C4-2B (cell line): ENCODE data around the gene AP3B2.

Experiments used
- CTCF ChIP-seq: fragments of 450-650 bp; conservative IDR thresholded peaks from 2 replicates; pipeline ENCODE4 v1.5.1; 2017; ENCODE audit warnings: mild to moderate bottlenecking
- ZFX ChIP-seq: fragments of 450-650 bp; IDR thresholded peaks from 2 replicates; pipeline ENCODE4 v1.6.1; 2017

GRCh38 chr15:82710926-82711490, 1.3 kb upstream of the AP3B2 start:
- TF ChIP-seq CTCF (no peak), ZFX (no peak)
